HG03139 (cell line): ENCODE data around the gene CYS1.
A peak's percentile ranks its signal among the peaks of the same experiment; 100 is the strongest.

ENCODE experiments used
- ATAC-seq: cut with Tn5 transposase; IDR thresholded peaks from one replicate; pipeline ENCODE4 v1.9.1; 2021; ENCODE audit not compliant: unreplicated experiment

CYS1 gene

GRCh38 chr2:10073706-10074105 lies 6.5 kb downstream of the CYS1 start:
- ATAC-seq: no peak

DNA sequence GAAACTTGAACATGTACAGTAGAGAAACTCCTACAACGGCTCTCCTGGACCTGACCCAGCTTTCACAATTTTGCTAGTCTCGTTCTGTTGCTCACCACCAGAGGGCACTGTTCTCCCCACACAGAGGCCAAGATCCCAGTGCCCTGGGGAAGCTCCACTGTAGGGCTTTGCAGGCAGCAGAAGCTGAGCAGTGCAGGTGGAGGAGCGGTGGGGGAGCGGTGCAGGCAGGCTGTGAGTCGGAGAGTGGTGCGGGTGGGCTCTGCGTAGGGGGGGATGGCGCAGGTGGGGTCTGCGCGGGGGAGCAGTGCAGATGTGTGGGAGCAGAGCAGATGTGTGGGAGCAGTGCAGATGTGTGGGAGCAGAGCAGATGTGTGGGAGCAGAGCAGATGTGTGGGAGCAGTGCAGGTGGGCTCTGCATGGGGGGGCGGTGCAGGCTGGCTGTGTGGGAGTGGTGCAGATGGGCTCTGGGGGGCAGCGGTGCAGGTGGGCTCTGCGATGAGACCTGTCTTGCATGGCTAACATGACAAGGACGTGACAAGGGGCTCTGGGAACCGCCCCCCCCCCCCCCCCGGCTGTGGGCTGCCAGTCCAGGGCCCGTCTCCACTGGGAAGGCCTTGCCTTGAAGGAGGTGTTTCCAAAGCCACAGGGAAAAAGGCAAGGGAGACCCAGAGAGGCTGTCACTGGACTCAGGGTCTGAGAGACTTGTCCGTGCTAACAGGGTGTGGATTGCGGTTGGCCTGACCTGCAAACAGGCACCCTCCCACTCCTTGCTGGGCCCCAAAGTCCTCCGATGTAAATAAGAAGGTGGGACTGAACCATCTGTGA lies 7.3 kb downstream of the CYS1 start:
- peak; percentile 84 for ATAC-seq

GRCh38 chr2:10071595-10071994 lies 8.6 kb downstream of the CYS1 start:
- no peak for ATAC-seq

DNA sequence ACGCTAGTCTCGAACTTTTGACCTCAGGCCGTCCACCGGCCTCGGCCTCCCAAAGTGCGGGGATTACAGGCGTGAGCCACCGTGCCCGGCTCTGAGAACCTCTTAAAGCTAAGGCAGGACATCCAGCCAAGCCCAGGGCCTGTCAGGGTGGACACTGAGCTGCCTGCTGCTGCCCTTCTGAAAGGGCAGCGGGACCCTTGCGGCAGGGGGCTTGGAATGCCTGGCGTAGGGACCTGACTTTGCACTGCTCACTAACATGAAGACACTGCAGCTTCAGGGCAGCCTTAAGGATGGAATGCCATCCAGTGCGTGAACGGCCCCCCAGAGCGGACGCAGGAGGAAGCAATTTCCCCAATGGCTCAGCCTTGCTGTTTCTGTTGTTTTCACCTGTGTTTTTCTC lies 9.0 kb downstream of the CYS1 start:
- ATAC-seq: no peak

- no peak for ATAC-seq
These were observed 12.3 kb downstream of the CYS1 start for GRCh38 chr2:10067881-10068280.

GRCh38 chr2:10067330-10067729 lies 12.9 kb downstream of the CYS1 start:
- ATAC-seq: no peak

GRCh38 chr2:10065773-10066055 lies 14.5 kb downstream of the CYS1 start:
- ATAC-seq: no peak

DNA sequence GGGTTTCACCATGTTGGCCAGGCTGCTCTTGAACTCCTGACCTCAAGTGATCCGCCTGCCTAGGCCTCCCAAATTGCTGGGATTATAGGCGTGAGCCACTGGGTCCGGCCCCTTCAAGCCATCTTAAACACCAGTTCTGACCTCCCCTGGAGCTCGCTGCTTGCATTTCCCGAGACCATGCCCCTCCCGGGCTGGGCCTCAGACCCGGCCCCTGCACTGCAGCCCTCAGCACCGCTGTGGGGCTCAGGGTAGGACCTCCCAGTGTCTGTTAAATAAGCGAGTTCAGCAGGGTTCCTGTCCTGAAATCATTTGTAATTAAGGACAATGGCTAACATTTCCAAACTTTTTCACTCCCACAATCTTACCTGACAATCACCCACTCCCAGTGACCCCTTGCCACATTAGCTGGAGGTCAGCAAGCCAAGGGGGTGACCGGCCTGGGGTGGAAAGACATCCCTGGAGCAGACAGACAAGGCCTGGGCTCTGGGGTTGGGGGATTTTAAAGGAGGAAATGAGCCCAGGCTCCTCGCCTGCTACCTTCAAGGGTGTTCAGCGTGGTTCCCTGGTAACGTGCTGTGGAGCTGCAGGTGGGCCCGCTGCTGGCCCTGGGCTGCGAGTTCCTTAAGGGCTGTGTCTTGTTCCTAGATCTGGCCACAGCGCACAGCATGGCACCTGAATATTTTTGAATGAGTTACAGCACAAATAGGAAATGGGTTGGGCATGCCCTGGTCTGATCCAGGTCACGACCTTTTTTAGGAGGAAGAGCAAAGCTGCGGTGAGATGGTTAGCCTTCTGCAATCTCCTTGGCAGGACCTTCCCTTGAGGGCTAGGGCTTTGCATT lies 15.1 kb downstream of the CYS1 start:
- no peak for ATAC-seq

GRCh38 chr2:10063566-10063965 lies 16.6 kb downstream of the CYS1 start:
- ATAC-seq: no peak

GRCh38 chr2:10062931-10063365 lies 17.3 kb downstream of the CYS1 start:
- ATAC-seq: no peak

GRCh38 chr2:10061221-10061925 lies 18.8 kb downstream of the CYS1 start:
- ATAC-seq: no peak

GRCh38 chr2:10059552-10060335 lies 20.5 kb downstream of the CYS1 start:
- no peak for ATAC-seq

- no peak for ATAC-seq
These were observed 21.2 kb downstream of the CYS1 start for GRCh38 chr2:10059016-10059351.

- no peak for ATAC-seq
These were observed 21.8 kb downstream of the CYS1 start for GRCh38 chr2:10058251-10059015.

DNA sequence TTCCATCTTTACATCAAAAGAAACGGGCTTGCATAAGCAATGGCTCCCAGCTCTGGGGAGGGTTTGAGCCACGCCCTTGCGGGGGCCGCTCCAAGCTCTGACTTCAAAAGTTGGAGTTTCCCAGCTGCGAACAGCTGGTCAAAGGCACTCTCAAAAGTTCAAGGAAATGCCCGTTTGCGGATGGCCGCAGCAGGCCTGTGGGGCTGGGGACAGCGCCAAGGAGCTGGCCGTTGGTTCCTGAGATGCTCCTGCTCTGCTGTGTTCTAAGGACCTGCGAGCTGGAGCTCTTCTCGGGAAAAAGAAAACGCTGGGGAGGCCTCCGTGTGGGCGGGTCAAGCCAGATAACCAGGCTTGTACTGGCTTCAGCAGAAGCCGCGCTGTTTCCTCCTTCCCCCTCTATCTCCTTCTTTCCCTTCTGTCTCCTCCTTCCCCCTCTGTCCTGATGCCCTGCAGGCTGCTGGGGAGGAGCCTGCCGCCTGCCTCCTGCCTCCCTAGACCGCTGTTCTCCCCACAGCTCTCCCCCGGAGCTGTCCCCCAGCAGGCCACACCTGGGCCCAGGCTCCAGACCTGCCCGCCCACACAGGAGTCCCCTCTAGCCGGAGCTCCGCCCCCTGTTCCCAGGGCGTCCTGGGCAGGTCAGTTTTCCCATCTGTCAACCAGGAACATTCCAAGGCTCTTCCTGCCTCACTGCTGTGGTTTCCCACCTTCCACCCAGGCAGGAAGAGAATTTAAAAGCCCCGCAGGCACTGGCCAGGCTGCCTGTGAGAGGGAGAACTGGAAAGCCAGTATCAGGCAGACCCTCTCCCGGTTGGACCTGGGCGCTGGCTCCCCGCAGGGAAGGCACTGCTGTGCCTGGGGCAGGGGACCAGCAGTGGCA lies 22.7 kb downstream of the CYS1 start:
- ATAC-seq: no peak

DNA sequence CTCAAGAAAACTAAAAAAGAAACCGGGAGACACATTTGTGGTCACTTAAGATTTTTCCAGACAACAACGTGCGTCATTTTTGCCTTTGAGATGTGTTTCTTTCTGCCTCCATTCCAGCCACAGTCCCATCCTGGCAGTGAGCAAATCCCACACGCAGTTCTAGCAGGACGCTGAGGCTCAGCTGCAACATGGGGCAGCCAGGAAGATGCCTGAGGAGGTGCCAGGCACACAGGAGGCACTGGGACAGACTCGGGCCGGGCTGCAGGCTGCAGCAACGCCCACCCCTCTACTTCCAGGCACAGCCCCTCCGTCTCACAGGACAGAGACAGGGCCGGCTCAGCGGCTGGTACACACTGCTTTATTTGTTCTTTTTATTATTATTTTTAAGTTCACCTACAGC lies 23.8 kb downstream of the CYS1 start:
- ATAC-seq: no peak

DNA sequence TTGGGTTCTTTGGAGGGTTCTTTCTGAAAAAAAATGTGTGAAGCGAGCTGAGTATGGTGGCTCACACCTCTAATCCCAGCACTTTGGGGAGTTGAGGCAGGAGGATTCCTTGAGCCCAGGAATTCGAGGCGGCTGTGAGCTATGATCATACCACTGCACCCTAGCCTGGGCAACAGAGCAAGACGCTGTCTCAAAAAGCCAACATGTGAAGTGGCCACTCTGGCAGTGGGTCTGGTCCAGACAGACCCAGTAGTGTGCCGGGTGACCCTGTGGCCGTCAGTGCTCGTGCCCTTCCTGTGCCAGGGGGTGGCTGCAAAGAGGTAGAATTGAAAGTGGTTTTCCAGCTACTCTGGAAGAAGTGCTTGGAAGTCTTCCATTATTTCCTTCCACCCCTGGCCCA lies 25.2 kb downstream of the CYS1 start:
- ATAC-seq: no peak

DNA sequence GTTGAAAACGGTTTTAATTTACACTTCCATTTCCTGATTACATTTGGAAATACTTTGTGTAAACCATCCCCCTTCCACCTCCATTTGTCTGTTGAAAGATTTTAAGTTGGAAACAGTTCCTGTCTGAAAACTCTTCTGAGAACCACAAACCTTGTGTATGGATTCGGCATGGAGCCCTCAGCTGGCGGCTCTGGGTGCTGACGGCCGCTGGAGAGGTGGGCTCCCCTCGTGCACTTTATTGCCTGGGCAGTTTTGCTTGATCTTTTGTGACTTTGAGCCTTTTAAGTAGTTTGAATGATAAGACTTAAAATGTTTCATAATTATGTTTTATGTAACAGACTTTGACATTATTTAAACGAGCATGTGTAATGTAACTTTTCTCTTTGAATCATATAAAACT lies 25.8 kb downstream of the CYS1 start:
- no peak for ATAC-seq

- ATAC-seq: no peak
These were observed 26.9 kb downstream of the CYS1 start for GRCh38 chr2:10053351-10053750.
